H1 (cell line): Measurements from ENCODE around the gene AIFM3. TPM values are rescaled to one million over a fixed set of nuclear protein-coding genes. Genes with fewer than 3 reads are reported as not detected.

ENCODE experiments used
- CTCF ChIA-PET: fragments of 300-600 bp; sonication (Branson Sonifier 250); formaldehyde crosslinking; loops from one replicate; lab custom pipeline; 2021; ENCODE audit not compliant: partially characterized antibody; lab: Charles Lee
- POLR2A ChIA-PET: fragments of 300-600 bp; sonication (Branson Sonifier 250); formaldehyde crosslinking; loops from one replicate; lab custom pipeline; 2021; ENCODE audit warnings: inconsistent platforms; ENCODE audit not compliant: partially characterized antibody; lab: Charles Lee
- DNase-seq, 2 experiments: peaks; one replicate each; pipeline versions ENCODE4 v3.0.0 to v3.0.0-alpha.2; 2010 to 2022; ENCODE audit warnings: low spot score in 2 of 2, low read depth in 1 of 2, mixed read lengths in 1 of 2
- FAIRE-seq: peaks from 2 replicates; lab custom pipeline; 2011; peaks lifted over from hg19 to GRCh38; lab: Jason Lieb, UNC
- H2AFZ ChIP-seq: 2 replicates; pipeline ENCODE4 v1.8.1; 2012; ENCODE audit warnings: low read length, inconsistent platforms
- H2AK5ac ChIP-seq: 2 replicates; pipeline ENCODE4 v1.6.1; 2013; ENCODE audit warnings: low read depth, low read length
- H2BK120ac ChIP-seq: replicated peaks from 2 replicates; pipeline ENCODE3; 2013; ENCODE audit warnings: low read depth, low read length, inconsistent platforms
- H2BK12ac ChIP-seq: 2 replicates; pipeline ENCODE4 v1.6.1; 2013; ENCODE audit warnings: low read depth, low read length
- H2BK15ac ChIP-seq: 2 replicates; pipeline ENCODE4 v1.6.1; 2013; ENCODE audit warnings: low read length
- H2BK20ac ChIP-seq: 2 replicates; pipeline ENCODE4 v1.6.1; 2013; ENCODE audit warnings: low read length
- H2BK5ac ChIP-seq: 2 replicates; pipeline ENCODE4 v1.6.1; 2013; ENCODE audit warnings: low read depth, low read length
- H3K14ac ChIP-seq: 2 replicates; pipeline ENCODE4 v1.6.1; 2013; ENCODE audit warnings: inconsistent platforms; ENCODE audit not compliant: insufficient read length
- H3K18ac ChIP-seq: 2 replicates; pipeline ENCODE4 v1.6.1; 2013; ENCODE audit warnings: low read length; ENCODE audit errors: extremely low read depth
- H3K23ac ChIP-seq: 2 replicates; pipeline ENCODE4 v1.6.1; 2013; ENCODE audit warnings: inconsistent platforms; ENCODE audit not compliant: insufficient read length
- H3K23me2 ChIP-seq: 2 replicates; pipeline ENCODE4 v1.6.1; 2013; ENCODE audit warnings: low read depth, low read length
- H3K27ac ChIP-seq: 2 replicates; pipeline ENCODE4 v1.6.1; 2011; ENCODE audit warnings: low read depth, low read length, inconsistent platforms
- H3K27me3 ChIP-seq, 4 experiments: replicated peaks in 1 of 4; 1 replicate in 1 of 4; 2 replicates in 3 of 4; pipeline versions ENCODE4 v1.6.1 to v1.8.1; 2011 to 2013; ENCODE audit warnings: low read length in 3 of 4, mild to moderate bottlenecking in 3 of 4, inconsistent platforms in 2 of 4, mixed read lengths in 2 of 4, moderate library complexity in 1 of 4; ENCODE audit not compliant: control insufficient read depth in 3 of 4, insufficient read depth in 3 of 4; ENCODE audit errors: extremely low read depth in 1 of 4
- H3K36me3 ChIP-seq, 4 experiments: 2 replicates each; pipeline versions ENCODE4 v1.6.1 to v1.8.1; 2011 to 2013; ENCODE audit warnings: mild to moderate bottlenecking in 4 of 4, low read length in 3 of 4, moderate library complexity in 2 of 4, control low read depth in 1 of 4, inconsistent platforms in 1 of 4; ENCODE audit not compliant: insufficient read depth in 4 of 4, control insufficient read depth in 2 of 4
- H3K4ac ChIP-seq: replicated peaks from 2 replicates; pipeline ENCODE3; 2013; ENCODE audit warnings: low read length, low read depth, mixed read lengths, inconsistent platforms; ENCODE audit not compliant: insufficient read length
- H3K4me1 ChIP-seq, 4 experiments: replicated peaks in 1 of 4; 1 replicate in 1 of 4; 2 replicates in 3 of 4; pipeline versions ENCODE4 v1.6.1 to v1.8.1; 2011 to 2013; ENCODE audit warnings: low read length in 3 of 4, inconsistent platforms in 2 of 4, mixed read lengths in 1 of 4; ENCODE audit not compliant: insufficient read depth in 4 of 4, control insufficient read depth in 3 of 4
- H3K4me2 ChIP-seq, 2 experiments: 2 replicates each; pipeline versions ENCODE4 v1.6.1 to v1.8.1; 2011 to 2013; ENCODE audit warnings: low read depth in 2 of 2, low read length in 2 of 2, control low read depth in 1 of 2, inconsistent platforms in 1 of 2, mild to moderate bottlenecking in 1 of 2; ENCODE audit not compliant: insufficient read depth in 1 of 2
- H3K4me3 ChIP-seq, 4 experiments: fragments of 200-600, 300-600 bp in 1 of 4; sonication (generic), shearing (Covaris generic), sonication (Bioruptor Twin) in 1 of 4; 2 replicates each; pipeline versions ENCODE4 v1.5.1 to v1.8.1; 2011 to 2016; ENCODE audit warnings: low read length in 4 of 4, low read depth in 3 of 4, control low read depth in 2 of 4, inconsistent platforms in 2 of 4, mild to moderate bottlenecking in 2 of 4, mixed read lengths in 1 of 4, moderate library complexity in 1 of 4; ENCODE audit not compliant: insufficient read depth in 2 of 4; ENCODE audit errors: extremely low read depth in 1 of 4
- H3K56ac ChIP-seq: replicated peaks from 2 replicates; pipeline ENCODE3; 2013; ENCODE audit warnings: low read depth, mild to moderate bottlenecking, mixed read lengths, low read length, inconsistent platforms; ENCODE audit not compliant: insufficient read length
- H3K79me1 ChIP-seq: 2 replicates; pipeline ENCODE4 v1.6.1; 2013; ENCODE audit warnings: low read depth, low read length, control low read depth
- H3K79me2 ChIP-seq, 2 experiments: 2 replicates each; pipeline versions ENCODE4 v1.6.1 to v1.8.1; 2012 to 2013; ENCODE audit warnings: low read length in 2 of 2, mild to moderate bottlenecking in 2 of 2, inconsistent platforms in 1 of 2; ENCODE audit not compliant: insufficient read depth in 2 of 2, control insufficient read depth in 1 of 2
- H3K9ac ChIP-seq, 4 experiments: replicated peaks in 1 of 4; 1 replicate in 1 of 4; 2 replicates in 3 of 4; pipeline versions ENCODE4 v1.6.1 to v1.8.1; 2011 to 2013; ENCODE audit warnings: low read depth in 3 of 4, low read length in 3 of 4, control low read depth in 2 of 4, mild to moderate bottlenecking in 2 of 4, moderate library complexity in 2 of 4, inconsistent platforms in 1 of 4; ENCODE audit errors: extremely low read depth in 1 of 4
- H3K9me3 ChIP-seq, 2 experiments: 2 replicates each; pipeline versions ENCODE4 v1.6.1 to v1.8.1; 2012 to 2013; ENCODE audit warnings: mild to moderate bottlenecking in 2 of 2, moderate library complexity in 2 of 2, control low read depth in 1 of 2, inconsistent platforms in 1 of 2, low read depth in 1 of 2, low read length in 1 of 2, mixed read lengths in 1 of 2; ENCODE audit not compliant: insufficient read depth in 2 of 2
- H4K20me1 ChIP-seq, 2 experiments: replicated peaks in 1 of 2; 2 replicates each; pipeline versions ENCODE3 to v1.8.1; 2011 to 2013; ENCODE audit warnings: inconsistent platforms in 2 of 2, low read length in 2 of 2, mild to moderate bottlenecking in 1 of 2; ENCODE audit not compliant: insufficient read depth in 2 of 2, control insufficient read depth in 1 of 2
- H4K5ac ChIP-seq: 2 replicates; pipeline ENCODE4 v1.6.1; 2013; ENCODE audit warnings: low read length, low read depth, mixed read lengths, inconsistent platforms; ENCODE audit not compliant: insufficient read length
- H4K8ac ChIP-seq: 2 replicates; pipeline ENCODE4 v1.8.0; 2013; ENCODE audit warnings: mild to moderate bottlenecking, moderate library complexity, low read length, inconsistent platforms; ENCODE audit not compliant: insufficient read depth; ENCODE audit errors: extremely low read depth
- H4K91ac ChIP-seq: replicated peaks from 2 replicates; pipeline ENCODE3; 2013; ENCODE audit warnings: low read length, mixed read lengths, inconsistent platforms; ENCODE audit not compliant: insufficient read length
- ASH2L ChIP-seq: fragments of 200-600, 300-600 bp; sonication (generic); IDR thresholded peaks from one replicate; pipeline ENCODE4 v1.7.1; 2017; ENCODE audit warnings: low read length
- CBX8 ChIP-seq: fragments of 300-800, 300-1000 bp; sonication (generic); IDR thresholded peaks from 2 replicates; pipeline ENCODE4 v1.7.1; 2016; ENCODE audit warnings: low read depth, low read length, borderline replicate concordance
- CEBPB ChIP-seq: IDR thresholded peaks from 2 replicates; pipeline ENCODE4 v1.6.1; 2012; ENCODE audit warnings: low read depth, low read length
- CTBP2 ChIP-seq: IDR thresholded peaks from 2 replicates; pipeline ENCODE4 v1.7.0; 2011; ENCODE audit warnings: borderline replicate concordance, mild to moderate bottlenecking, moderate library complexity, mixed read lengths, low read length; ENCODE audit not compliant: insufficient read depth, insufficient read length
- GABPA ChIP-seq: IDR thresholded peaks from 2 replicates; pipeline ENCODE4 v1.6.1; 2011; ENCODE audit warnings: mild to moderate bottlenecking, low read length, moderate library complexity, borderline replicate concordance; ENCODE audit not compliant: insufficient read depth
- HDAC6 ChIP-seq: IDR thresholded peaks from one replicate; pipeline ENCODE4 v1.7.1; 2012; ENCODE audit warnings: low read depth, mild to moderate bottlenecking, inconsistent platforms, low read length, moderate library complexity
- JUN ChIP-seq: IDR thresholded peaks from 2 replicates; pipeline ENCODE4 v1.6.1; 2011; ENCODE audit warnings: low read depth, mild to moderate bottlenecking, improper control_type of control experiment, low read length
- KDM5A ChIP-seq: fragments of 200-600 bp; IDR thresholded peaks from 2 replicates; pipeline ENCODE4 v1.7.1; 2012; ENCODE audit warnings: mild to moderate bottlenecking, low read length, inconsistent platforms, mixed read lengths
- NRF1 ChIP-seq: IDR thresholded peaks from 2 replicates; pipeline ENCODE4 v1.6.1; 2011; ENCODE audit warnings: mild to moderate bottlenecking, low read depth, low read length, improper control_type of control experiment
- RXRA ChIP-seq: IDR thresholded peaks from 2 replicates; pipeline ENCODE4 v1.6.1; 2011; ENCODE audit warnings: low read depth, mild to moderate bottlenecking, low read length, moderate library complexity; ENCODE audit not compliant: insufficient read depth
- SIN3A ChIP-seq, 2 experiments: IDR thresholded peaks in 1 of 2; conservative IDR thresholded peaks in 1 of 2; 2 replicates each; pipeline ENCODE4 v1.6.1; 2011 to 2012; ENCODE audit warnings: low read length in 2 of 2, improper control_type of control experiment in 1 of 2, low read depth in 1 of 2, mild to moderate bottlenecking in 1 of 2
- SP2 ChIP-seq: IDR thresholded peaks from 2 replicates; pipeline ENCODE4 v1.6.1; 2012; ENCODE audit warnings: mild to moderate bottlenecking, low read length, inconsistent platforms
- TAF7 ChIP-seq: optimal IDR thresholded peaks from 2 replicates; pipeline ENCODE3; 2011; ENCODE audit warnings: low read depth, mild to moderate bottlenecking, inconsistent platforms, low read length, moderate library complexity, borderline replicate concordance
- WGBS, 2 experiments: shearing (Covaris generic) in 1 of 2; methylation state at CpG; one replicate each; pipeline versions ENCODE4 v1.1.6 to v1.1.7; 2013 to 2015; ENCODE audit warnings: low lambda C conversion rate in 2 of 2, mixed read lengths in 2 of 2, inconsistent platforms in 1 of 2, low coverage in 1 of 2, missing lambda C conversion rate in 1 of 2; ENCODE audit not compliant: insufficient replicate concordance in 2 of 2, insufficient coverage in 1 of 2, insufficient read length in 1 of 2; ENCODE audit errors: extremely low coverage in 1 of 2, missing lambda C conversion rate in 1 of 2; 5-methylcytosine and 5-hydroxymethylcytosine counted together
- polyA plus RNA-seq, 7 experiments: library from polyadenylated mRNA; depleted of rRNA in 3 of 7; stranded (reverse) in 5 of 7; unstranded in 2 of 7; fragments of >200 nt in 5 of 7; fragments of 200-250 nt in 2 of 7; gene quantifications; 1 replicate in 5 of 7; 2 replicates in 1 of 7; 4 replicates in 1 of 7; pipeline versions ENCODE4 v1.2.1 to v1.2.3, GENCODE V29; 2011 to 2013; ENCODE audit warnings: missing spikeins in 2 of 7, mixed read lengths in 2 of 7
- total RNA-seq: library from RNA; stranded (reverse); fragmentation: NEBNext Ultra II Directional; extraction: Animal tissue kit (Norgen Biotek cat#: 25700); gene quantifications from 2 replicates; pipeline ENCODE4 v1.2.1, GENCODE V29; 2021

Gene AIFM3
- total and polyA plus RNA-seq, 2 of the 8 experiments (the other 6 are each of a cell fraction or from before 2014, with no cell fraction given) = 0.86 to 1.4 TPM

DNA sequence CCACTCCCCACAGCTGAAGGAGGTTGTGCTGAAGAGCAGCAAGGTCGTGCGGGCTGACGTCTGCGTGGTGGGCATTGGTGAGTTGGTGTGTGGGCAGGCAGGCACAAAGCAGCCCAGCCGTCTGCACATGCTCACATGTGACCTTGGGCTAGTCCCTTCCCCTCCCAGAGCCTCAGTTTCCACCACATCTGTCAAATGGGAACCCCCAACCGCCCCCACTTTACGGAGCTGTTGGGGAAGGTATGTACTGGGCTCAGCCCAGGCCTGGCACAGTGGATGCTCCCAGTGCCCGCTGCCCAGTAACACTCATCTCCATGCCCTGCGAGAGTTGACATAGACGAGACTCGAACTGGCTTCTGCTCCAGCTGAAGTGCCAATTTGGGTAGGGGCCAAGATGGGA is 10.0 kb downstream of the AIFM3 start:
- H2BK15ac ChIP-seq = no peak overlapping the region
- no peaks in the 10 kb centered on the region for H3K79me1 ChIP-seq
- H4K91ac ChIP-seq = no peak overlapping the region
- H3K56ac ChIP-seq = no peak overlapping the region
- H3K36me3 ChIP-seq = no peaks in the 10 kb centered on the region
- no peak overlapping the region for H4K5ac ChIP-seq
- no peak overlapping the region for H3K4ac ChIP-seq
- H4K20me1 ChIP-seq = peaks cover 1 to 2% of the 10 kb centered on the region in 2 experiments
- no peak overlapping the region for H2BK12ac ChIP-seq
- no peak overlapping the region for H3K18ac ChIP-seq
- no peak for DNase-seq
- ChIA-PET CTCF (interaction anchor here (1.1 to 10.9 kb wide), 4 partner anchors 10 to 44 kb away, joined by 3 to 115 read pairs (median 7); partner anchors contain the start of gene AIFM3), POLR2A (interaction anchor here (3.0 kb wide), 1 partner anchor 20 kb away, joined by 7 read pairs; no protein-coding TSS in a partner anchor)
- peaks cover 0 to 17% (median 7%) of the 10 kb centered on the region in 4 experiments; a peak in 3 of 7 replicates for H3K27me3 ChIP-seq
- no peak overlapping the region for H3K14ac ChIP-seq
- H3K4me2 ChIP-seq = no peak overlapping the region
- FAIRE-seq = no peak
- peaks cover 11 to 17% of the 10 kb centered on the region in 2 experiments for H3K9me3 ChIP-seq
- no peak overlapping the region for H2AFZ ChIP-seq
- H2BK20ac ChIP-seq = no peak overlapping the region
- H3K79me2 ChIP-seq = no peaks in the 10 kb centered on the region
- no peak overlapping the region for H3K4me3 ChIP-seq
- no peak overlapping the region for H3K23ac ChIP-seq
- TF ChIP-seq CEBPB (no peak), CTBP2 (no peak), SP2 (no peak), HDAC6 (no peak), KDM5A (no peak), SIN3A (conservative IDR thresholded peaks at IDR 0.05 in 1 of 2, IDR thresholded peaks at IDR 0.05 in 1 of 2; ENCODE audit: low read depth in 1 of 2, low read length in 2 of 2) (no peak), ASH2L (no peak), NRF1 (no peak), RXRA (no peak), GABPA (no peak), CBX8 (no peak), TAF7 (no peak), JUN (no peak)
- no peak overlapping the region for H3K27ac ChIP-seq
- H3K9ac ChIP-seq = no peak overlapping the region
- H2BK5ac ChIP-seq = no peak overlapping the region
- WGBS, 2 experiments = 87% methylated on average over 11 of the region's 11 CpGs; no CpG with 5 or more reads in 1 of the 2 experiments
- H3K23me2 ChIP-seq = peaks cover 6% of the 10 kb centered on the region; the same call in 1 of the 2 replicates
- H3K4me1 ChIP-seq = peaks cover 5 to 20% (median 8%) of the 10 kb centered on the region in 4 experiments; a peak in 6 of 7 replicates
- no peak overlapping the region for H2BK120ac ChIP-seq
- H2AK5ac ChIP-seq = no peak overlapping the region
- no peak overlapping the region for H4K8ac ChIP-seq
